ENCODE data around the gene C20orf144.

DNA sequence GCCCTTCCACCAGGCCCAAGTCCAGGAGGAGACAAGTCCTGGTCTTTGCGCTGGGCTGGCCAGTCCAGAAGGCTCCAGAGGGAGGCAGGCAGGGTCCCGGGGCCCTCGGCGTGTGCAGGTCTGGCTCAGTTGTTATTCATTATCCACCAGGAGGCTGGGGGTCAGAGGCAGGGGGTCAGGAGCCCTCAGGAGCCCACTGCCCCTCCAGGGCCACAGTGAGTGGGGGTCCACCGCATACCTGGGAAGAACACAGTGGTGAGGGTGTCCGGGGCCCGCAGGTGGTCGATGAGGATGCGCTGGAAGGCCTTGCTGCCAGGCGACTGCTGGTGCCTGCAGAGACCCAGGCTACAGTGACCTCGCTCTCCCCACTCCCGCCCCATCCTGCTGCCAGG is 4.4 kb upstream of the C20orf144 start:
- TF ChIP-seq, protein P1, sequence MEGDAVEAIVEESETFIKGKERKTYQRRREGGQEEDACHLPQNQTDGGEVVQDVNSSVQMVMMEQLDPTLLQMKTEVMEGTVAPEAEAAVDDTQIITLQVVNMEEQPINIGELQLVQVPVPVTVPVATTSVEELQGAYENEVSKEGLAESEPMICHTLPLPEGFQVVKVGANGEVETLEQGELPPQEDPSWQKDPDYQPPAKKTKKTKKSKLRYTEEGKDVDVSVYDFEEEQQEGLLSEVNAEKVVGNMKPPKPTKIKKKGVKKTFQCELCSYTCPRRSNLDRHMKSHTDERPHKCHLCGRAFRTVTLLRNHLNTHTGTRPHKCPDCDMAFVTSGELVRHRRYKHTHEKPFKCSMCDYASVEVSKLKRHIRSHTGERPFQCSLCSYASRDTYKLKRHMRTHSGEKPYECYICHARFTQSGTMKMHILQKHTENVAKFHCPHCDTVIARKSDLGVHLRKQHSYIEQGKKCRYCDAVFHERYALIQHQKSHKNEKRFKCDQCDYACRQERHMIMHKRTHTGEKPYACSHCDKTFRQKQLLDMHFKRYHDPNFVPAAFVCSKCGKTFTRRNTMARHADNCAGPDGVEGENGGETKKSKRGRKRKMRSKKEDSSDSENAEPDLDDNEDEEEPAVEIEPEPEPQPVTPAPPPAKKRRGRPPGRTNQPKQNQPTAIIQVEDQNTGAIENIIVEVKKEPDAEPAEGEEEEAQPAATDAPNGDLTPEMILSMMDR (conservative IDR thresholded peaks at IDR 0.05; ENCODE audit: low read length) = no peak
- TF ChIP-seq EZH2phosphoT487 (IDR thresholded peaks at IDR 0.05; ENCODE audit: borderline replicate concordance) = no peak
